KOPT-K1 (cell line): Measurements from ENCODE around the gene CYP4B1.
"Not testable (repeated sequence)": the region's sequence is repeated elsewhere in the genome, so short reads cannot be mapped to it uniquely, and the experiment has no call there.

Source experiments
- H3K27ac ChIP-seq: fragments of 200-600 bp; sonication (generic); 2 replicates; pipeline ENCODE4 v1.5.1; 2016; ENCODE audit warnings: antibody characterized with exemption, mild to moderate bottlenecking, low read depth, low read length; ENCODE audit not compliant: poor library complexity, severe bottlenecking
- H3K36me3 ChIP-seq: fragments of 200-600 bp; sonication (generic); 2 replicates; pipeline ENCODE4 v1.5.1; 2017; ENCODE audit warnings: antibody characterized with exemption, mild to moderate bottlenecking, low read length, moderate library complexity; ENCODE audit not compliant: insufficient read depth
- H3K9me3 ChIP-seq: fragments of 200-600 bp; sonication (generic); 2 replicates; pipeline ENCODE4 v1.5.1; 2017; ENCODE audit warnings: antibody characterized with exemption, low read length, mild to moderate bottlenecking; ENCODE audit not compliant: insufficient read depth, poor library complexity, severe bottlenecking

CYP4B1 gene

GRCh38 chr1:46819335-46819734 lies 20.5 kb downstream of the CYP4B1 start:
- Histone ChIP-seq H3K36me3 (no peaks in the 10 kb centered on the region), H3K9me3 (no peaks in the 10 kb centered on the region), H3K27ac (no peak overlapping the region)

DNA sequence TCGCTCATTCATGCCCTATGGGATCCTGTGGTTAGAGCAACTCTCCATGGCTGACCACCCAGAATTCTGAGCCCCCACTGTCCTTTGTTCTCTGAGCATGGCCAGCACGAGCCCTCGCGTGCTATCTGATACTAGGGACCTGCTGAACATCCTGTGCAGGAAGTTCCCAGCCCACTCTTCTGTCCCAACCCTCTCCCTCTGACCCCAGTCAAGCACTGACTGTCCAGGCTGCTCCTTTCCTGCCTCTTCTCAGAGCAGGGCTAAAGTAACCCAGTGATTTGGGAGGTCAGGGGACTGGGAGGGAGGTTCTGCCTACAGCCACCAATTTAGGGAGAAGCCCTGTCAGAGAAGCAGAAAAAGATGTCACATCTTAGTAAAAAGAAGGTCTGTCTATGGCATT lies 21.2 kb downstream of the CYP4B1 start:
- no peaks in the 10 kb centered on the region for H3K36me3 ChIP-seq
- H3K9me3 ChIP-seq, result no peaks in the 10 kb centered on the region
- no peak overlapping the region for H3K27ac ChIP-seq

GRCh38 chr1:46820560-46821060 lies 21.8 kb downstream of the CYP4B1 start:
- no peaks in the 10 kb centered on the region for H3K9me3 ChIP-seq
- no peak overlapping the region for H3K27ac ChIP-seq
- H3K36me3 ChIP-seq, result no peaks in the 10 kb centered on the region

DNA sequence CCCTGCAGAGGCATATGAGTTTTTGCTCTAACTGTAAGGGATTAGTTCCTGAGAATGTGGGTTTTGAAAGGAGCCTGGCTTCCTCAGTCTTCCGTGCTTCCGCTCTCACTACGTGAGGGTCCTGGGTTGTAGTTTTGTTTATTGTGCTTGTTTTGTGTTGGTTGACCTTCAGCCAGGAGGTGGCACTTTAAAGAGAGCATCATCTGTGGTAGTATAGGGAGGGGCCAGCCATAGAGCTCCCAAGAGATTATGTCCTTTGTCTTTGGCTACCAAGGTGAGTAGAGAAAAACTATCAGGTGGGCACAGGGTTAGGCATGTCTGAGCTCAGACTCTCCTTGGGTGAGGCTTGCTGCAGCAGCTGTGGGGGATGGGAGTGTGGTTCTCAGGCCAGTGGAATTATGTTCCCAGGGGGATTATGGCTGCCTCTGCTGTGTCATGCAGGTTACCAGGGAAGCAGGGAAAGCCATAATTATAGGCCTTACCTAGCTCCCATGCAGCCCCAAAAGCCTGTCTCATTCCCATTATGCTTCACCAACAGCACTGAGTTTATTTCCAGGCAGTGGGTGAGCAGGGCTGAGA lies 23.5 kb downstream of the CYP4B1 start:
- H3K27ac ChIP-seq, result no peak overlapping the region
- H3K36me3 ChIP-seq, result no peaks in the 10 kb centered on the region
- no peaks in the 10 kb centered on the region for H3K9me3 ChIP-seq

GRCh38 chr1:46823151-46823550 lies 24.3 kb downstream of the CYP4B1 start:
- Histone ChIP-seq H3K9me3 (no peaks in the 10 kb centered on the region), H3K27ac (no peak overlapping the region), H3K36me3 (no peaks in the 10 kb centered on the region)

- not testable (repeated sequence) for H3K36me3 ChIP-seq
These were observed 28.0 kb downstream of the CYP4B1 start for GRCh38 chr1:46826892-46827291.

GRCh38 chr1:46830665-46831322 lies 31.9 kb downstream of the CYP4B1 start:
- Histone ChIP-seq H3K9me3 (no peaks in the 10 kb centered on the region), H3K27ac (no peak overlapping the region), H3K36me3 (no peaks in the 10 kb centered on the region)

More at GRCh38 chr1:46826892-46827291, 28.0 kb downstream of the CYP4B1 start:
- not testable (repeated sequence) for H3K9me3 ChIP-seq, H3K27ac ChIP-seq

GRCh38 chr1:46835469-46835868 lies 36.6 kb downstream of the CYP4B1 start:
- H3K27ac ChIP-seq, H3K36me3 ChIP-seq, H3K9me3 ChIP-seq: not testable (repeated sequence)

DNA sequence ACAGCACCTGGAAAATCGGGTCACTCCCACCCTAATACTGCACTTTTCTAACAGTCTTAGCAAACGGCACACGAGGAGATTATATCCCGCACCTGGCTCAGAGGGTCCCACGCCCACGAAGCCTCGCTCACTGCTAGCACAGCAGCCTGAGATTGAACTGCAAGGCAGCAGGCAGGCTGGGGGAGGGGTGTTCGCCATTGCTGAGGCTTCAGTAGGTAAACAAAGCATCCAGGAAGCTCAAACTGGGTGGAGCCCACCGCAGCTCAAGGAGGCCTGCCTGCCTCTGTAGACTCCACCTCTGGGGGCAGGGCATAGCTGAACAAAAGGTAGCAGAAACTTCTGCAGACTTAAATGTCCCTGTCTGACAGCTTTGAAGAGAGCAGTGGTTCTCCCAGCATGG lies 47.5 kb downstream of the CYP4B1 start:
- H3K27ac ChIP-seq, H3K36me3 ChIP-seq, H3K9me3 ChIP-seq: not testable (repeated sequence)

- H3K9me3 ChIP-seq, H3K36me3 ChIP-seq, H3K27ac ChIP-seq: not testable (repeated sequence)
These were observed 58.8 kb downstream of the CYP4B1 start for GRCh38 chr1:46857660-46858065.

DNA sequence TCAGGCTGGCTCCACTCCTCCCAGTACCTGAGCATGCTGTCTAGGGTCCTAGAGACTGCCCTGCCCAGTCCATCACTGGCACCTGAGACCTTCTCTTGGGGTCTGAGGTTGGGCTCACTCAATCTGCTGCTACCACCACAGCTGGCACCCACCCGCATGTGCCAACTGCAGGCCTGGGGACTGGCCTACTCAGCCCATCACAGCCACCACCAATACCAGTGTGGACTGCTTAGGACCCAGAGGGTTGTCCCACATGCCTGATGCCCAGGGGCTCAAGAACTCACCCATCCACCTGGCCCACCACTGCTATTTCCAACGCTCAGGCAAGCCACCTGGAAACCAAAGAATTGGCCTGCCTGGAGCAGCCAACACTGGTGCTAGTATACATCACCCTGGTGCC lies 63.5 kb downstream of the CYP4B1 start:
- H3K36me3 ChIP-seq, result no peaks in the 10 kb centered on the region
- H3K9me3 ChIP-seq, result no peaks in the 10 kb centered on the region
- no peak overlapping the region for H3K27ac ChIP-seq
